HG02870 (cell line): ENCODE measurements around the gene SLC25A4.

Experiments used
- ATAC-seq: cut with Tn5 transposase; IDR thresholded peaks from one replicate; pipeline ENCODE4 v1.9.1; 2021; ENCODE audit warnings: mild to moderate bottlenecking, moderate library complexity; ENCODE audit not compliant: unreplicated experiment

The SLC25A4 gene

DNA sequence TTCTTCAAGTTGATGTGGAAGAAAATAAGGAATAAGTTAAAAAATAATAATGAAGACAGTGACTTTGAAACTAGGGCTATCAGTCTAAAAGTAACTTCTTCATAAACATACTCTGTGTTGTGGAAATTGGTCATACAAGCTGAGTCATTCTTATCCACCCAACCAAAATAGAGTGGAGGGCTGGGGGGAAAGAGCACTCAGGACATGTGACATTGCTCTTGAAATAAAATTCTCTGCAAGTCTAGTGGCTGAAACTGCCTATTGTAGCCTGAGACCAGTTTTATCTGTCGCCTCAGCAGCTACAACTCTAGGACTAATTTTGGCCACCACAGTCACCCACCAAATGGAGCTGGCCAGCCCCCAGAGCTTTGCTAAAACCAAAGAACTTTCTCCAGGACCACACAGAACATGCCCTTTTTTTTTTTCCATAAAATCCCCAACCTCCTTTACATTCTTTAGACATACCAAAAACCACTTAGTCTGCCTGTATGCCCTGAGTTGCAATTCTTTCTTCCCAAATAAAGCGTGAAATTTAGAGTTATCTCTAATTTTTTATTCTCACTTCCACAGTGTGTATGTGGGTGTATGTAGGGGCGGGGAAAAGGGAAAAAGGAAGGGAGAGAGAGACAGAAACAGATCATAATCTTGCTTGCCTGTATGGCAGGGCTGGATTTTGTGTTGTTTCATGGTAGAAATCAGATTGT lies 23.0 kb upstream of the SLC25A4 start:
- peak; percentile 69 for ATAC-seq

DNA sequence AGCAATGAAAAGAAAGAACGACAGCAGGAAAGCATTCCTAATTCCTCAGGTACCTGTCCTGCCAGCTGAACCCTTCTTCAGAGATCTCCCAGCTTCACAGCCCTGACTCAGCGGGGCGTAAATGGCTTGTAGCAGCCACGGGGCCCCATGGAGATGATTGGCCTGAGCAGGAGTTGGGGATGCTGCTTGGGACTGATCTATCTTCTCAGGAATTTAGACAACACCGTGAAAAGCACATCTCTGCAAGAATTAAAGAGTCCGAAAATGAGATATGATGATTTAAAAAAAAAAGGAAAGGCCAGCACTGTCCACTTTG lies 22.5 kb upstream of the SLC25A4 start:
- ATAC-seq: no peak

DNA sequence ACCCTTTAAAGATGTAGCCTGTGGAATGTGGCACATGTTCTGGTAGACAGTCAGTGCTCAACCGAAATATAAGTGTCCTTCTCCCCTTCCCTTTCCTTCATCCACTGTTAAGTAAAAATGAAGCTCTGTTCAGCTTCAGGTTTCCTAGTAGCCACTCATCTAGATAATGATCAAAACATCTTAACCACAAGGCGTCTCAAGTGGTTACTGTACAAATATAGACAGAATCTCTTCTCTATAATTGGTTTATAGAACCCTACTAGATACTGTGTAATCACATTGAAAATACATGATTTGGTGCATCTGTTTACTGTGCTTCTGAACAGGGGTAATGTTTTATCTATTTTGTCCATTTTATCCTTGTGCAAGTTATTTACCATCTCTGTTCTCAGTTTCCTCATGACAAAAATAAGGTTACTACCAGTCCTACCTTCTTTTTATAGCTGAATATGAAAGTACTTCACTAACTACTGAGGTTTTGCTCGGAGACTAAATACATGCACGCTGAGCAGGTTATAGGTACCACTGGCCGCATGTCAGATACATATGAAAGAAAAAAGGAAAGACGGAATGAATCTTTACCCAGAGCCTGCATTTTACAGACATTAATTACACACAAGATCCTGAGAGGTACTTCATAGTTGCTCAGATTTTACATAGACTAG lies 20.3 kb upstream of the SLC25A4 start:
- peak; percentile 61 for ATAC-seq

DNA sequence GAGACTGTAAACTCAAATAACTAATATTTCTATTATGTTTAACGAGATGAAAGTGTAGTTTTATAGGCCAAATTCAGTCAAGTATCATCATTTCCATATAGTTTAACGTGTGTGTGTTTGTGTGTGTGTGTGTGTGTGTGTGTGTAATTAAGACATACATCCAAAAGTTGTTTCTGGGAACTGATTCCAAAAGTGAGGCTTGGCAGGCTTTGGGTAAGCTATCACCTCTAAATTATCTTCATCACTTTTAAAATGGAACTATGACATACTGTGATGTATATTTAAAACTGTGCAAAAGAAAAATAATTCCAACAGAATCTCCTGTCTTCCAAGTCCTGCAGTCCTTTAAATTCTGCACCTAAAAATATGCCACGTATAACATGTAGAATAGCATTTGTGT lies 19.1 kb upstream of the SLC25A4 start:
- ATAC-seq: no peak

DNA sequence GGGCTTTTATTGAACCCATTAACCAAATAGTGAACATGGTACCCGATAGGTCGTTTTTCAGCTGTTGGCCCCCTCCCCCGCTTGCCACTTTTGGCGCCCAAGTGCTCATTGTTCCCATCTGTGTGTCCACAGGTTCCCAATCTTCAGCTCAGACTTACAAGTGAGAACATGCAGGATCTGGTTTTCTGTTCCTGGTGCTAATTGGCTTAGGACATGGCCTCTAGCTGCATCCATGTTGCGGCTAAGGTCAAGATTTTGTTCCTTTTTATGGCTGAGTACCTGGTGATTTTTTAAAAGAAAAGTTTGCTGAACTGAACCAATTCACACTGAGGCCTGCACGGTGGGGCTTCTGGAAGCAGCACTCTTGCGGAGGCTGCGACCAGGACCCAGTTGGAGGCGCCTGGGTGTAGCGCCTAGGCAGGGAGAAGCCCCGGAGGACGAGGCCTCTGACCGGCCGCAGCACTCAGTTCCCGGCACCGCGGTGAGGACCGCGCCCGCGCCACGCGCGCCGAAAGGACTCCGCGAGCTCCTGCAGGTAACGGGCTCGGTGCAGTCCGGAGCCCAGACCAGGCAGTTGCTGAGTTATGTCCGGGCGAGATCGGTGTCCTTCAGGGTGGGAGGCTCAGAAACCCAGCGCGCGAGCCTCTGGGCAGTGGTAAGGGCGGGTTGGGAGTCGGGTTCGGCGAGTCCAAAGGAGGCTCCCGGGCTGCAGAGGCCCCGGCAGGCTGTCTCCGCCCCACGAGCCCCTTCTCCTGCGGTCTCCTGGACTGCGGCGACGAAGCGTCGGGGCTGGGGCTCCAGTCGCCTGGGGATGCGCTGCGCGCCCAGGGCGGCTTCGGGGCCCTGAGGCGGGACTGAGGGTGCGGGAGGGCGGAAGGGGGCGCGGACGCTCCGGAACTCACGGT lies 15.8 kb upstream of the SLC25A4 start:
- ATAC-seq: no peak

DNA sequence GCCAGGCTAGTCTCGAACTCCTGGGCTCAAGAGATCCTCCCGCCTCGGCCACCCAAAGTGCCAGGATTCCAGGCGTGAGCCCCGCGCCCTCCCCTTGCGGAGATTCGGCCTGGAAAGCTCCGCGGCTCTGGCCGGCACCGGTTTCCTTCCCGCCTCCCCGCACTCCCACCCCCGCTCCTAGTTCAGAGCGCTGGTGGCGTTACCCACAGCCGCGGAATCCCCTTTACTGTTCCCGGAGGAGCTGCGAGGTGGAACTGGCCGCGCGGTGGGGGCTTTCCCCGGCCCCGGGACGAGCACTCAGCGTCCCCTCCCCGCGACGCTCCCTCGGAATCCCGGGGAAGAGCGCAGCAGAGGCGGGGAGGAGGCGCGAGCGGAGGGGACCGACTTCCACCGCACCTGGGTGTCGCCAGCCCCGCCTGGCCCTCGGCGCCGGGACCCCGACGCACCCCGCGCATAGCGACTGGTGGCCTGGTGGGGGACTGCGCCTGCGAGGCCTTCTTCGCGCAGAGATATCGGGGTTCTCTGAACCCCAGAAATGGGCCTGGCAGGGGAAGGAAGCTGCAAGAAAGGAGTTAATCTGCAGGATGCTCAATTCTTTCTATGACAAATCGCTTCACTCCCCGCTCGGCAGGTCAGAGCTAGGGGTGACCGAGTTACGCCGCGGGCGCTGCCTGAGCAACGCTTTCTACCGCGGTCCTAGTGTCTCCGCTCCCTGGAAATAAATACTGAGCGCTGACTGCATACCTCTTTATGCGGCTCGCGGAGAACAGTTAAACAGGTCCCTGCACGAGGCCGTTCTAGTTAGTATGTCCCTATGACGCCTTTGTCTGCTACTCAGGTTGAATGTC lies 14.6 kb upstream of the SLC25A4 start:
- ATAC-seq: no peak

DNA sequence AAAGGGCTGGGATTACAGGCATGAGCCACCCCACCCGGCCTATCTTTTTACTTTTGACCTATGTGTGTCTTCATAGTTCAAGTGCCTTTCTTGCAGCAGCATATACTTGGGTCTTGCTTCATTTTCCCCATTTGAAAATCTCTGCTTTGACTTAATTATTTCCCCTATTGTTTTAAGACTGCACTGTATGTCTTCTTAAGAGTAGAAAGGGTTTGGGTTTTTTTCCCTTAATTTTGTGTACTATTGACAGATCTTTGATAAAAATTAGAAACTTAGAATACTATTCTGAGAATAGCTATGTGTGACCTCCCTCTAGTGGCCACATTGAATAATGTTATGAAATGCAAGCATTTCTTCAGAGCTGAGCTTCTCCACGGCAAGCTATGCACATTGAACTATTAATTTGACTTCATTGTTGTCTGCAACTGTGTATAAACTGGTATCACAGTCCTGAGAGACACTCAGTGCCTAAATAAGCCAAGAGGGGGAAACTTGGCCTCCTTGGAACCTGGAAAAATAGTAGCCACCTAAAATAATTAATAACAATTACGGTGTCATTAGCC lies 8.7 kb upstream of the SLC25A4 start:
- ATAC-seq: peak; percentile 63

DNA sequence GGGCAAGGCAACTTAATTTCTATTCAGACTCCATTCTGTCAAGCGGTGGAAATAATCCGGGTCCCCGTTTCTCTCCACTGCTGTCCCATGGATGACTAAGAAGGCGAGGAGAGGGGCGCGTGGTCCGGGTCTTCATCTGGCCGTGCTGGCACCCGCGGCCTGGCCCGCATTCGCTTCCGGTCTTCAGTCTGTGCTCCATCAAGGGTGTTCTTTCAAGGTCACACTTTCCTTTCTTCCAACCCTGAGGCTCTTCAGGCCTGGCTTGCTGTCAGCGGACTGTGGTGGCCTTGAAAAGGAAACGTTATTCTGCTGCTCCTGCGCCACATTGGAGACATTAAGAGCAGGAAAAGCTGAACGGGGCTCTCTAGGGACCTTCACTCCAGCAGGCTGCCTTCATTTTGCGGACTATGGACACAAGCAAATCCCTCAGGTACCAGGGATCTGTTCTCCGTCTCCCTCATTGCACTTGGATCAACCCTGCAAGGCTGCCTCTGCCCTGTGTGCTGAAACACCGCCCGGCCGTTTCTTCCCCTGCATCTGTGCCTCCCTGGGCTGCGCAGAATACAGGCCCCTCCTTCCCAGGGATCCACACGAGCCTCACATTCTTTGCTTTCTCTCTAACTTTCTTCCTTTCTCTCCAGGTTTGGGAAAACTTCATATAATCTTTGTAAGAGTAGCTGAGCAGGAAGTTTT lies 5.7 kb upstream of the SLC25A4 start:
- ATAC-seq: no peak

DNA sequence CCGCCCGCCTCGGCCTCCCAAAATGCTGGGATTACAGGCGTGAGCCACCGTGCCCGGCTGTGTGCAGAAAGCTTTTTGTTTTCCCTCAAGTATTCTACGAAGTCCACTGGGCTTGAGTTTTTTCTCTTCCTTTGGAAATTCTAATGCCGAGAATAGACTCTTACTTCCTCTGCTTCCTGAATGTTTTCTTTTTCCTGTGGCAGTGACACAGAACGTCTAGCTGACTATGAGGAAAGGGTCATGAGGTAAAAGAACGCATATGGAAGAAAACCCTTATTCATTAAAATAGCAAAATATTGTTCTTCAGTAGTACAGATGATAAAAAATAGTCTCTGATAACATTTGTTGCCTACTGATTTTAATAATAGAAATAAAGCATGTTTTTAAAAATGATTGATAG lies 4.9 kb upstream of the SLC25A4 start:
- no peak for ATAC-seq

DNA sequence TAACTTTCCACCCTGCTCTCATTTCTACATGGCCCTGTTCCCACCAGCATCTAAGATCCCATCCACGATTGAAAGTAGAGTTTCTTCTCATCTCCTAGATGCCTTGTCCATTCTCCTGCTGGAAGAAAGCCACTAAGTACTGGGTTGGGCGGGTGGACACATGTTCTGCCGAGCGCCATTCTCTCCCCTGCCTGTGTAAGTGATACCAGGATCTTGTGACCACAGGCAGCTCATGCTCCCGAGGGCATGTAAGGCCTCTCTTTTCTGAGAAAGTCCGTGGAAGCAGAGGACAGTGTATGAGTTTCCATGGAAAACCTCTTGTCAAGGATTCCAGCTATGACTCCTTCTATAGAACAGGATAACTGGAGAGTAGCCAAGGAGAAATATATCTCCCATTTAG lies 3.3 kb upstream of the SLC25A4 start:
- ATAC-seq: no peak

DNA sequence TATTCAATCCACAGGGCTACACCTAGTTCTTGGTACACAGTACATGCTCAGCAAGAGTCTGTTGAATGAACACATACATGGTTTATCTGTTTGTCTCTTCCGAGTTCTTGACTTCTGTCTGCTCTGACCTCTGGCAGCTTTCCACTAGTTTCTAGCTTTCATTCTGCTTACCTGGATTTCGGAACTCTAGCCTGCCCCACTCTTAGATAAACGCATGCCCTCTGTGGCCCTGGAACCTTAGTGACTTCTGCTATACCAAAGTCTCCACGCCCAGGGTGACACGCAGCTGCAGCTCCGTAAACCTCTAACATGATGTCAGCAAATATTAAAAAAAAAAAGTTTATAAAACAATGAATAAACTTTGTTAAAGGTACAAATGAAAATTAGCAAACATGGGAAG lies 1.3 kb upstream of the SLC25A4 start:
- ATAC-seq: no peak

DNA sequence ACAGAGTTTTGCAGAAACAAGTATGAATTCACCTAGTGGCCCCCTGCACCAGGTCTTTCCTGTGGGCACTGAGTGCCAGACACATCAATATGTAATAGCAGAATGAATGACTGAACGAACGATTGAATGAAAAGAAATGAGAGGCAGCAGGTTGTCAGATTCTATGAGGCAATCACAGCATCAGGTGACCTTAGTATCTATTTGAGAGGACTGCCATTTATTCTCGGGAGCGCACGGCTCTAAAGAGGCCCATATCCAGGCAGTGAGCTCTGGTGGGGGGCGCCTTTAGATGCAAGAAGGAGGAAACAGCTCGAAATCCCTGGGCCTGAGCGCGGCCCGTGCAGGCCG lies 528 bp upstream of the SLC25A4 start:
- ATAC-seq: peak; percentile 22

DNA sequence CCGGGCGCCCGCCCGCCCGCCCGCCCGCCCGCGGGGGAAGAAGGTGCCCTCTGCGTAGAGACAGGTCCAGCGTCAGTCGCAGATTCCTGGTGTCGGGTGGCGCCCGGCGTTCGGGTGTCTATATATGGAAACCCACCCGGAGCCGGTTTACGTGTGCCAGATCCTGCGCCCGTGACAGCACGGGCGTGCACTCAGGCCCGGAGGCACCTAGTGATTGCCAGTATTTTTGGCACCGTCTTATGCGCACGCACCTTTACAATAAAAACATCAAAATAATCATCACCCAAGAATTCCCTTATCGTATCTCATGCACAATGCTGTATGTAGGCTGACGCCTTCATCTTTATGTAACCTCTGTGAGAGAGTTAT lies 519 bp downstream of the SLC25A4 start:
- ATAC-seq: peak; percentile 12

DNA sequence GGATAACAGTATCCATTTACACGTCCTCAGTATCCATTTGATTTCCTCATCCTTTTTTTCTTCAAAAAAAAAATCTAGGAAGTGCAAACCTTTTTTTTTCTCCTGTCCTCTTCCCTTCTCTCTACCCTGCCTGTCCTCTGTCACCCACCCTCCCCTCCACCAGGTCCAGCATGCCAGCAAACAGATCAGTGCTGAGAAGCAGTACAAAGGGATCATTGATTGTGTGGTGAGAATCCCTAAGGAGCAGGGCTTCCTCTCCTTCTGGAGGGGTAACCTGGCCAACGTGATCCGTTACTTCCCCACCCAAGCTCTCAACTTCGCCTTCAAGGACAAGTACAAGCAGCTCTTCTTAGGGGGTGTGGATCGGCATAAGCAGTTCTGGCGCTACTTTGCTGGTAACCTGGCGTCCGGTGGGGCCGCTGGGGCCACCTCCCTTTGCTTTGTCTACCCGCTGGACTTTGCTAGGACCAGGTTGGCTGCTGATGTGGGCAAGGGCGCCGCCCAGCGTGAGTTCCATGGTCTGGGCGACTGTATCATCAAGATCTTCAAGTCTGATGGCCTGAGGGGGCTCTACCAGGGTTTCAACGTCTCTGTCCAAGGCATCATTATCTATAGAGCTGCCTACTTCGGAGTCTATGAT lies 1.7 kb downstream of the SLC25A4 start:
- no peak for ATAC-seq

DNA sequence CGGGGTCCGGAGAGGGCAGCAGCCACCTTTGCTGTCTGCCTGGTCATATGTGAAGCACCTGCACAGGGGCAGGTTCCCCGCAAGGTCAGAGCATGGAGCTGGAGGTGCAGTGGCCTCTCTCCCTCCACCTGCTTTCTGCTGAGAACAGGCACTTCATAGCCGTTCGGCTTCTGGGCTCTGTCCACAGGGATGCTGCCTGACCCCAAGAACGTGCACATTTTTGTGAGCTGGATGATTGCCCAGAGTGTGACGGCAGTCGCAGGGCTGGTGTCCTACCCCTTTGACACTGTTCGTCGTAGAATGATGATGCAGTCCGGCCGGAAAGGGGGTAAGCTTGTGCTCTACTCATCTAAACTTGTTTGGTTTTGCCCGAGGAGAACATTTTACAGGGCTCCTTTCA lies 2.5 kb downstream of the SLC25A4 start:
- ATAC-seq: no peak

DNA sequence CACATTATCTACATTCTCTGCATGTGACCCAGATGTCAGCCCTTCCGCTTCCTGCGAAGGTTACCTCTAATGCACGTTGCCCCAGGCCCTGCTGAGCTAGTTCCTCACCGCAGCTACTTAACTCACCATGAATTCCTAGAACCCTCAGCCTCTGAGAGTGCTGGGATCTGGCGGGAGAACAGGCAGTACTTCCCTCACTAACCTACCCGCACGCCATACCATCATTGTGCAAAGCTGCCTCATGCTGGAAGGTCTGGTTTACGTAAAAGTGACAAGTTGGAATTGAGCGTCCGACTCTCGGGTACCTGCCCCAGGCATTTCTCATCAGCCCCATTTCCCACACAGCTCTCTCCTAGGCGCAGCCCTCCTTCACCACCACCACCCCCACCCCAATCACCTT lies 6.3 kb downstream of the SLC25A4 start:
- no peak for ATAC-seq

DNA sequence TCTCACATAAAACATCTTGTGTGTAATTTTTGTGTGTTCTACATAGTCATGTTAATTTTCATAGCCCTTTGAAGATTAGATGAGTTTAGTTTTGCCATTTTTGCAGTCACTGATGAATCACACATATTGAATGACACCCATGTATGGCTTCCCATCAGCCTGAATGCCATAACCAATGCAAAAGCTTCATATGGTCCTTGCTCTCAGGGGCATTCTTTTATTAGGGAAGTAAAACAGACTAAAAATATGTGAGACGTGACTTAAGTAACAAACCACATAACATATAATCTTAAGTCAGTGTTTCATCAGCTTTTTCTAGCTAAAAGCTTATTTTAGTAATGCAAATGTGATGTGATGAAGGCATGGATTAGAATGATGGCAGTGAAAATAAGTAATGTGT lies 8.2 kb downstream of the SLC25A4 start:
- ATAC-seq: no peak

DNA sequence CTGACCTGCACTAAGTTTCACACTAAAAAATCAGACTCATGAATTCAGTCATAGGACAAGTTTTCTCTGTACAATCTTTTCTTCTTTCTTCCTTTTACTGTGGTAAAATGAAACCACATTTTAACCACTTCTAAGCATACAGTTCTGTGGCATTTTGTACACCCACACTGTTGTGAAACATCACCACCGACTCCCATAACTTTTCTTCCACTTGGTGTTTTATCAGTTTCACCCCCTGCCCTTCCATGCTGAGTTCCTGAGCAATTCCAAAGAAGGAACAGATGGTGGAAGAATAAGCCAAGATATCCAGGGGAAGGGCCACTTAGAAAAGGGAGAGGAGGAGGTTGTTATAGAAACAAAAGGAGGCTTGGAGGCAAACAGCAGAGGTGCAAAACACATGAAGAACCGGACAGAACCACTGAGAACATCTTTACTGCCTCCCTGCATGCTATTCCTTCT lies 22.6 kb downstream of the SLC25A4 start:
- ATAC-seq: peak; percentile 98

DNA sequence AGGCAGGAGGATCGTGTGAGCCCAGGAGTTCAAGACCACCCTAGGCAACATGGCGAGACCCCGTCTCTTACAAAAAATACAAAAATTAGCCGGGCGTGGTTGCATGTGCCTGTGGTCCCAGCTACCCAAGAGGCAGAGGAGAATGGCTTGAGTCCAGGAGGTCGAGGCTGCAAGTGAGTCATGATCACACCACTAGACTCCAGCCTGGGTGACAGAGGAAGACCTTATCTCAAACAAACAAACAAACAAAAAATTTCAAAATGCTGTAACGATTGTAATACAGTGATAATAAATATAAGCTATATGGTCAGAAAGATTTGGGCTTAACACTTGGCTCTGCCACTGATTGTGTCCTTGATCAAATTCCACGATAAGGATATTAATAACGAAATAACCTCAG lies 24.2 kb downstream of the SLC25A4 start:
- no peak for ATAC-seq
